ENCODE measurements around the gene PIGL. TPM values are rescaled to one million over a fixed set of nuclear protein-coding genes. Genes with fewer than 3 reads are reported as not detected.
"Not testable (repeated sequence)": the region's sequence is repeated elsewhere in the genome, so short reads cannot be mapped to it uniquely, and the experiment has no call there.

PIGL gene
- total and polyA plus RNA-seq, 2 experiments from 2014 or later: 32.9 to 47.3 TPM

GRCh38 chr17:16204763-16205162, 12.2 kb upstream of the PIGL start:
- H4K20me1 ChIP-seq (replicated peaks; ENCODE audit: insufficient read depth): peaks cover 34% of the 10 kb centered on the region
- H3K4me3 ChIP-seq; H3K27me3 Mint-ChIP-seq (ENCODE audit: insufficient read depth, low read depth, poor library complexity); H3K36me3 ChIP-seq (ENCODE audit: insufficient read depth); H3K9me3 Mint-ChIP-seq; H2AFZ ChIP-seq; DNase-seq (ENCODE audit: low spot score); H3K9me2 ChIP-seq (ENCODE audit: insufficient read depth); H3K27me3 ChIP-seq (ENCODE audit: insufficient read depth); ATAC-seq; H3F3A ChIP-seq (replicated peaks; ENCODE audit: low read depth); H3K4me3 Mint-ChIP-seq; H3K36me3 Mint-ChIP-seq (ENCODE audit: low read depth): not testable (repeated sequence)
- peaks cover 23% of the 10 kb centered on the region for H3K4me1 ChIP-seq (ENCODE audit: insufficient read depth)
- Mint-ChIP-seq H3K27ac (peak overlapping the region; percentile 84), H3K4me1 (peaks cover 44% of the 10 kb centered on the region)
- peak overlapping the region; percentile 25 for H3K4me2 ChIP-seq
- peaks cover 100% of the 10 kb centered on the region for H3K79me2 ChIP-seq (replicated peaks; ENCODE audit: insufficient read depth)
- peak overlapping the region; percentile 2; the same call in 1 of the 2 replicates for H3K27ac ChIP-seq (ENCODE audit: low read depth)

GRCh38 chr17:16211590-16211989, 5.4 kb upstream of the PIGL start:
- no peak for DNase-seq (ENCODE audit: low spot score)
- Histone ChIP-seq H3K27ac (ENCODE audit: low read depth) (no peak overlapping the region), H4K20me1 (replicated peaks; ENCODE audit: insufficient read depth) (peaks cover 29% of the 10 kb centered on the region), H3K4me3 (no peak overlapping the region), H2AFZ (no peak overlapping the region), H3K9me2 (ENCODE audit: insufficient read depth) (no peaks in the 10 kb centered on the region), H3K27me3 (ENCODE audit: insufficient read depth) (no peaks in the 10 kb centered on the region), H3K4me2 (no peak overlapping the region), H3K4me1 (ENCODE audit: insufficient read depth) (peaks cover 11% of the 10 kb centered on the region), H3F3A (replicated peaks; ENCODE audit: low read depth) (peaks cover 9% of the 10 kb centered on the region; the same call in 1 of the 2 replicates), H3K79me2 (replicated peaks; ENCODE audit: insufficient read depth) (peaks cover 87% of the 10 kb centered on the region), H3K36me3 (ENCODE audit: insufficient read depth) (no peaks in the 10 kb centered on the region)
- H3K36me3 Mint-ChIP-seq (ENCODE audit: low read depth): no peaks in the 10 kb centered on the region
- ATAC-seq: no peak
- peaks cover 11% of the 10 kb centered on the region for H3K4me1 Mint-ChIP-seq
- no peaks in the 10 kb centered on the region for H3K9me3 Mint-ChIP-seq
- H3K4me3 Mint-ChIP-seq: no peak overlapping the region
- no peak overlapping the region for H3K27ac Mint-ChIP-seq
- H3K27me3 Mint-ChIP-seq (ENCODE audit: insufficient read depth, low read depth, poor library complexity): no peaks in the 10 kb centered on the region
- TF ChIP-seq CREB1 (CRISPR knock-in tag; IDR thresholded peaks at IDR 0.05; ENCODE audit: low read depth): no peak
- TF ChIP-seq, protein P1, sequence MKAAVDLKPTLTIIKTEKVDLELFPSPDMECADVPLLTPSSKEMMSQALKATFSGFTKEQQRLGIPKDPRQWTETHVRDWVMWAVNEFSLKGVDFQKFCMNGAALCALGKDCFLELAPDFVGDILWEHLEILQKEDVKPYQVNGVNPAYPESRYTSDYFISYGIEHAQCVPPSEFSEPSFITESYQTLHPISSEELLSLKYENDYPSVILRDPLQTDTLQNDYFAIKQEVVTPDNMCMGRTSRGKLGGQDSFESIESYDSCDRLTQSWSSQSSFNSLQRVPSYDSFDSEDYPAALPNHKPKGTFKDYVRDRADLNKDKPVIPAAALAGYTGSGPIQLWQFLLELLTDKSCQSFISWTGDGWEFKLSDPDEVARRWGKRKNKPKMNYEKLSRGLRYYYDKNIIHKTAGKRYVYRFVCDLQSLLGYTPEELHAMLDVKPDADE (IDR thresholded peaks at IDR 0.05): no peak
- TF ChIP-seq CTCF (conservative IDR thresholded peaks at IDR 0.05; ENCODE audit: low read depth in 2 of 2): no peak
- no peak for TF ChIP-seq ZNF114 (CRISPR knock-in tag; IDR thresholded peaks at IDR 0.05)
- TF ChIP-seq REST (IDR thresholded peaks at IDR 0.05; ENCODE audit: unreplicated experiment): no peak
- no peak for TF ChIP-seq ZNF462 (CRISPR knock-in tag; IDR thresholded peaks at IDR 0.05)
- TF ChIP-seq ZNF331 (CRISPR knock-in tag; IDR thresholded peaks at IDR 0.05; ENCODE audit: low read depth): no peak
- TF ChIP-seq EZH2phosphoT487 (IDR thresholded peaks at IDR 0.05; ENCODE audit: unreplicated experiment): no peak
- no peak for TF ChIP-seq STAT1 (IDR thresholded peaks at IDR 0.05; ENCODE audit: unreplicated experiment)
- no peak for TF ChIP-seq EZH2 (IDR thresholded peaks at IDR 0.05; ENCODE audit: low read depth, unreplicated experiment)
